Activated CD8-positive, alpha-beta memory T cell treated with anti-CD3 and anti-CD28 coated beads, Interleukin-2, amount 50 U/mL, for 48 hours (primary cell): ENCODE measurements around the gene CA10.
A peak's percentile ranks its signal among the peaks of the same experiment; 100 is the strongest.

Source experiments
- DNase-seq: peaks from one replicate; pipeline ENCODE4 v3.0.0-alpha.2; 2020

CA10 gene

GRCh38 chr17:52158450-52159042 lies at the start of gene CA10:
Gene CA10, minus strand, starts transcription at chr17:52158714.
- DNase-seq = no peak

GRCh38 chr17:52207796-52208195 lies 49.3 kb upstream of the CA10 start:
- no peak for DNase-seq

- DNase-seq = no peak
These were observed 44.1 kb upstream of the CA10 start for GRCh38 chr17:52202520-52203080.

- DNase-seq = no peak
These were observed 43.4 kb upstream of the CA10 start for GRCh38 chr17:52201767-52202519.

GRCh38 chr17:52191491-52191890 lies 33.0 kb upstream of the CA10 start:
- DNase-seq = no peak

GRCh38 chr17:52181782-52182181 lies 23.3 kb upstream of the CA10 start:
- no peak for DNase-seq

GRCh38 chr17:52178012-52178411 lies 19.5 kb upstream of the CA10 start:
- DNase-seq = no peak

GRCh38 chr17:52170963-52171572 lies 12.6 kb upstream of the CA10 start:
- no peak for DNase-seq

GRCh38 chr17:52160136-52160567 lies 1.6 kb upstream of the CA10 start:
- no peak for DNase-seq

- DNase-seq = no peak
These were observed 977 bp upstream of the CA10 start for GRCh38 chr17:52159246-52160135.

- peak; percentile 50 for DNase-seq
These were observed 688 bp downstream of the CA10 start for GRCh38 chr17:52157603-52158449.

GRCh38 chr17:52156576-52157570 lies 1.6 kb downstream of the CA10 start:
- DNase-seq = no peak

GRCh38 chr17:52155301-52155700 lies 3.2 kb downstream of the CA10 start:
- DNase-seq = no peak

GRCh38 chr17:52154466-52154865 lies 4.0 kb downstream of the CA10 start:
- no peak for DNase-seq

GRCh38 chr17:52150935-52151334 lies 7.6 kb downstream of the CA10 start:
- DNase-seq = no peak

GRCh38 chr17:52149626-52150025 lies 8.9 kb downstream of the CA10 start:
- no peak for DNase-seq

- no peak for DNase-seq
These were observed 9.6 kb downstream of the CA10 start for GRCh38 chr17:52148969-52149351.

- DNase-seq = no peak
These were observed 10.1 kb downstream of the CA10 start for GRCh38 chr17:52148288-52148968.

- no peak for DNase-seq
These were observed 10.6 kb downstream of the CA10 start for GRCh38 chr17:52147872-52148271.

- no peak for DNase-seq
These were observed 11.1 kb downstream of the CA10 start for GRCh38 chr17:52147431-52147830.
